ENCODE results near the gene TMPRSS11D.

TMPRSS11D gene

DNA sequence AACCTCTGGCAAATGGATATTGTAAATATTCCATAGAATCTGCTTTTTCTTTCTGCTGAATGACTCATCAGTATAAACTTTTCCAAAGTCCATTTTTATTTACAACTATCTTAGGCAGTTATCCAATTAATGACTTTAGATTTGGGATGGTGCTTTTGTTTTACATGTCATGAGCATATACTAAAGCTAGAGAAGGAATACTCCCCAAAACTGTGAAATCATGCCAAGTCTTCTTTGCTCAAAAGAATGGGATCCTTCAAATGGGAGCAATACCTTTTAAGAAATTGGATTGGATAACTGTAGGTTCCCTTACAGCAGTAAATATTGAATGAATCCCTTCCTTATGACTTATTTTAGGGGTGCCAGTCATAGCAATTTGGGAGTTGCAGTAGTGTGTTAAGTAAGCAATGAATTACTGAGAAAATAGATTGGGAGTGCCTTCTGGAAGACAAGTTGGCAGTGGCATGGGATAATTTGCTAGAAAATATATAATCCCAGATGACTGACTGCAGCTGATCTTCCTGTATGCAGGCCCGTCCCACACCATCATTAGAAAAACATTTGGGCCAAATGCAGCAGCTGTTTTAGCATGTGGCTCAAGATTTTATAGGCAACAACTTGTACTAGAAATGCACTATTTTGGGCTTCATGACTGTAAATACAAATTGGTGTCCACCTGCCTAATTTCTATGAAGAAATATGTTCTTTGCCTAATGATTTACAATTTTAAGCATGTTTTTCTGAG is 2.8 kb downstream of the TMPRSS11D start:
- no peaks in the 10 kb centered on the region for H4K20me1 ChIP-seq (ENCODE audit: control insufficient read depth, insufficient read depth, low read depth, low read length)
- H3K79me2 ChIP-seq (ENCODE audit: control insufficient read depth, low read length) = no peaks in the 10 kb centered on the region
- H3K27ac ChIP-seq (ENCODE audit: low read depth, low read length) = no peak overlapping the region
- no peak for TF ChIP-seq EZH2phosphoT487 (IDR thresholded peaks at IDR 0.05; ENCODE audit: borderline replicate concordance, low read length)
- TF ChIP-seq, protein P1, sequence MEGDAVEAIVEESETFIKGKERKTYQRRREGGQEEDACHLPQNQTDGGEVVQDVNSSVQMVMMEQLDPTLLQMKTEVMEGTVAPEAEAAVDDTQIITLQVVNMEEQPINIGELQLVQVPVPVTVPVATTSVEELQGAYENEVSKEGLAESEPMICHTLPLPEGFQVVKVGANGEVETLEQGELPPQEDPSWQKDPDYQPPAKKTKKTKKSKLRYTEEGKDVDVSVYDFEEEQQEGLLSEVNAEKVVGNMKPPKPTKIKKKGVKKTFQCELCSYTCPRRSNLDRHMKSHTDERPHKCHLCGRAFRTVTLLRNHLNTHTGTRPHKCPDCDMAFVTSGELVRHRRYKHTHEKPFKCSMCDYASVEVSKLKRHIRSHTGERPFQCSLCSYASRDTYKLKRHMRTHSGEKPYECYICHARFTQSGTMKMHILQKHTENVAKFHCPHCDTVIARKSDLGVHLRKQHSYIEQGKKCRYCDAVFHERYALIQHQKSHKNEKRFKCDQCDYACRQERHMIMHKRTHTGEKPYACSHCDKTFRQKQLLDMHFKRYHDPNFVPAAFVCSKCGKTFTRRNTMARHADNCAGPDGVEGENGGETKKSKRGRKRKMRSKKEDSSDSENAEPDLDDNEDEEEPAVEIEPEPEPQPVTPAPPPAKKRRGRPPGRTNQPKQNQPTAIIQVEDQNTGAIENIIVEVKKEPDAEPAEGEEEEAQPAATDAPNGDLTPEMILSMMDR (IDR thresholded peaks at IDR 0.05; ENCODE audit: low read depth, low read length, poor library complexity, severe bottlenecking) = no peak
- no peaks in the 10 kb centered on the region for H3K9me2 ChIP-seq (replicated peaks; ENCODE audit: control insufficient read depth, low read length)
- H3K4me3 ChIP-seq (ENCODE audit: low read length) = no peak overlapping the region
- H3K27me3 ChIP-seq (ENCODE audit: control insufficient read depth, low read length) = no peaks in the 10 kb centered on the region
- no peaks in the 10 kb centered on the region for H3K4me1 ChIP-seq (ENCODE audit: control insufficient read depth, low read length)
- H3K9me3 ChIP-seq (ENCODE audit: control insufficient read depth, insufficient read depth, low read length) = no peaks in the 10 kb centered on the region
- H3K4me2 ChIP-seq (ENCODE audit: low read length) = no peak overlapping the region
- H3F3A ChIP-seq (ENCODE audit: control insufficient read depth, insufficient read depth) = no peaks in the 10 kb centered on the region
- H3K36me3 ChIP-seq (ENCODE audit: control insufficient read depth, low read length) = no peaks in the 10 kb centered on the region

GRCh38 chr4:67879486-67879885 is 4.3 kb downstream of the TMPRSS11D start:
- no peaks in the 10 kb centered on the region for H3K79me2 ChIP-seq (ENCODE audit: control insufficient read depth, low read length)
- H3K9me3 ChIP-seq (ENCODE audit: control insufficient read depth, insufficient read depth, low read length) = no peaks in the 10 kb centered on the region
- no peaks in the 10 kb centered on the region for H3K27me3 ChIP-seq (ENCODE audit: control insufficient read depth, low read length)
- H3K4me2 ChIP-seq (ENCODE audit: low read length) = no peak overlapping the region
- no peaks in the 10 kb centered on the region for H3F3A ChIP-seq (ENCODE audit: control insufficient read depth, insufficient read depth)
- H3K9me2 ChIP-seq (replicated peaks; ENCODE audit: control insufficient read depth, low read length) = no peaks in the 10 kb centered on the region
- H3K36me3 ChIP-seq (ENCODE audit: control insufficient read depth, low read length) = no peaks in the 10 kb centered on the region
- H3K27ac ChIP-seq (ENCODE audit: low read depth, low read length) = no peak overlapping the region
- no peaks in the 10 kb centered on the region for H4K20me1 ChIP-seq (ENCODE audit: control insufficient read depth, insufficient read depth, low read depth, low read length)
- no peak for TF ChIP-seq EZH2phosphoT487 (IDR thresholded peaks at IDR 0.05; ENCODE audit: borderline replicate concordance, low read length)
- TF ChIP-seq, protein P1 (IDR thresholded peaks at IDR 0.05; ENCODE audit: low read depth, low read length, poor library complexity, severe bottlenecking) = no peak
- no peak overlapping the region for H3K4me3 ChIP-seq (ENCODE audit: low read length)
- no peaks in the 10 kb centered on the region for H3K4me1 ChIP-seq (ENCODE audit: control insufficient read depth, low read length)

- Histone ChIP-seq H3K9me2 (replicated peaks; ENCODE audit: control insufficient read depth, low read length) (no peaks in the 10 kb centered on the region), H3K27ac (ENCODE audit: low read depth, low read length) (no peak overlapping the region), H3K4me2 (ENCODE audit: low read length) (no peak overlapping the region), H3K9me3 (ENCODE audit: control insufficient read depth, insufficient read depth, low read length) (no peaks in the 10 kb centered on the region), H3K4me3 (ENCODE audit: low read length) (no peak overlapping the region), H3K27me3 (ENCODE audit: control insufficient read depth, low read length) (peaks cover 3% of the 10 kb centered on the region; the same call in 1 of the 2 replicates), H3K36me3 (ENCODE audit: control insufficient read depth, low read length) (no peaks in the 10 kb centered on the region), H3K4me1 (ENCODE audit: control insufficient read depth, low read length) (no peaks in the 10 kb centered on the region), H3F3A (ENCODE audit: control insufficient read depth, insufficient read depth) (no peaks in the 10 kb centered on the region), H3K79me2 (ENCODE audit: control insufficient read depth, low read length) (no peaks in the 10 kb centered on the region), H4K20me1 (ENCODE audit: control insufficient read depth, insufficient read depth, low read depth, low read length) (no peaks in the 10 kb centered on the region)
- no peak for TF ChIP-seq EZH2phosphoT487 (IDR thresholded peaks at IDR 0.05; ENCODE audit: borderline replicate concordance, low read length)
- TF ChIP-seq, protein P1 (IDR thresholded peaks at IDR 0.05; ENCODE audit: low read depth, low read length, poor library complexity, severe bottlenecking) = no peak
These were observed 6.7 kb downstream of the TMPRSS11D start for GRCh38 chr4:67877086-67877485.
